Mononuclear cell (primary cell): ENCODE measurements around the gene PTPRK. TPM values are rescaled to one million over a fixed set of nuclear protein-coding genes. Genes with fewer than 3 reads are reported as not detected.

Source experiments
- H3K27me3 ChIP-seq: 2 replicates; pipeline ENCODE4 v1.6.0; 2011; ENCODE audit warnings: low read length, control low read depth; ENCODE audit not compliant: insufficient read depth
- H3K4me1 ChIP-seq: 2 replicates; pipeline ENCODE4 v1.5.1; 2011; ENCODE audit warnings: mild to moderate bottlenecking, low read length, control low read depth; ENCODE audit not compliant: insufficient read depth
- H3K4me3 ChIP-seq: 2 replicates; pipeline ENCODE4 v1.5.1; 2011; ENCODE audit warnings: mild to moderate bottlenecking, low read length, moderate library complexity
- H3K9me3 ChIP-seq: 2 replicates; pipeline ENCODE4 v1.5.1; 2011; ENCODE audit warnings: low read depth, mild to moderate bottlenecking, control low read depth, low read length
- total RNA-seq: library from RNA; depleted of rRNA; stranded (reverse); fragments of >200 nt; gene quantifications from one replicate; pipeline ENCODE4 v1.2.3, GENCODE V29; 2012

Gene PTPRK
- total RNA-seq, 1 donor = 3.4 TPM

DNA sequence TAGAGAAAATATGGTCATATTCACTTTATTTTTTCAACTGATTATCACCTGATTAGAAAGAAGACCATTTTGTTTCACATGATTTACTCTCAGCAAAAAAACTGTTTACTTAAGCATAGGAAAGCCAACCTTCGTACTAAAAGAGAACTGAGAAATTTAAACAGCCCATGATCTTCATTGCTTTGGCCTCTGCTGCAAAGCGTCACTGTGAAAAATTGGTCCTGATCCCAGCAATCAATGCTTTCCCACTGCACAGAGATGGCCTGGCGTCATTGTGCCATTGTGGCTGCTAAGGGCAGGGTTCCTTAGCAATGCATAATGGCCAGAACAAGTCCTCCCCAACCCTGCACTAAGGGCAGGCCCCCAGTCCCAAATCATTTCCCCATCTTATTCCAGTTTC is 599.6 kb downstream of the PTPRK start:
- H3K27me3 ChIP-seq = no peaks in the 10 kb centered on the region
- peaks cover 7% of the 10 kb centered on the region for H3K4me1 ChIP-seq
- no peaks in the 10 kb centered on the region for H3K9me3 ChIP-seq
- H3K4me3 ChIP-seq = no peak overlapping the region
